ENCODE results near the gene LNPEP.

LNPEP gene

GRCh38 chr5:96913233-96913632, 22.6 kb upstream of the LNPEP start:
- no peak for TF ChIP-seq CTCF (IDR thresholded peaks at IDR 0.05; ENCODE audit: insufficient read depth, low read depth, low read length, missing control alignments)
- DNase-seq (ENCODE audit: low read depth): no peak
- no peak overlapping the region for H3K4me3 ChIP-seq (ENCODE audit: low read depth, low read length)

- TF ChIP-seq CTCF (IDR thresholded peaks at IDR 0.05; ENCODE audit: insufficient read depth, low read depth, low read length, missing control alignments): no peak
- no peak overlapping the region for H3K4me3 ChIP-seq (ENCODE audit: low read depth, low read length)
- DNase-seq (ENCODE audit: low read depth): peak; percentile 84
Measured at GRCh38 chr5:96919754-96920197, 16.1 kb upstream of the LNPEP start.

GRCh38 chr5:96920744-96921355, 15.0 kb upstream of the LNPEP start:
- peak overlapping the region; percentile 66 for H3K4me3 ChIP-seq (ENCODE audit: low read depth, low read length)
- DNase-seq (ENCODE audit: low read depth): no peak
- no peak for TF ChIP-seq CTCF (IDR thresholded peaks at IDR 0.05; ENCODE audit: insufficient read depth, low read depth, low read length, missing control alignments)

GRCh38 chr5:96922499-96923244, 13.2 kb upstream of the LNPEP start:
- peak overlapping the region; percentile 66 for H3K4me3 ChIP-seq (ENCODE audit: low read depth, low read length)
- peak; percentile 78 for DNase-seq (ENCODE audit: low read depth)
- no peak for TF ChIP-seq CTCF (IDR thresholded peaks at IDR 0.05; ENCODE audit: insufficient read depth, low read depth, low read length, missing control alignments)

- no peak overlapping the region for H3K4me3 ChIP-seq (ENCODE audit: low read depth, low read length)
- no peak for TF ChIP-seq CTCF (IDR thresholded peaks at IDR 0.05; ENCODE audit: insufficient read depth, low read depth, low read length, missing control alignments)
- DNase-seq (ENCODE audit: low read depth): peak; percentile 45
Measured at GRCh38 chr5:96924016-96924443, 11.8 kb upstream of the LNPEP start.

GRCh38 chr5:96926276-96926675, 9.6 kb upstream of the LNPEP start:
- H3K4me3 ChIP-seq (ENCODE audit: low read depth, low read length): no peak overlapping the region
- no peak for TF ChIP-seq CTCF (IDR thresholded peaks at IDR 0.05; ENCODE audit: insufficient read depth, low read depth, low read length, missing control alignments)
- no peak for DNase-seq (ENCODE audit: low read depth)

Measured in GM12865 (cell line).